DMS153 treated with DMSO at 0.1 percent for 48 hours (cell line): ENCODE measurements around the gene PPP2R1A.
"Not testable (repeated sequence)": the region's sequence is repeated elsewhere in the genome, so short reads cannot be mapped to it uniquely, and the experiment has no call there.

Experiments
- DNase-seq: peaks from one replicate; lab custom pipeline; 2025; ENCODE audit not compliant: unreplicated experiment; lab: John Stamatoyannopoulos, UW

Gene PPP2R1A

DNA sequence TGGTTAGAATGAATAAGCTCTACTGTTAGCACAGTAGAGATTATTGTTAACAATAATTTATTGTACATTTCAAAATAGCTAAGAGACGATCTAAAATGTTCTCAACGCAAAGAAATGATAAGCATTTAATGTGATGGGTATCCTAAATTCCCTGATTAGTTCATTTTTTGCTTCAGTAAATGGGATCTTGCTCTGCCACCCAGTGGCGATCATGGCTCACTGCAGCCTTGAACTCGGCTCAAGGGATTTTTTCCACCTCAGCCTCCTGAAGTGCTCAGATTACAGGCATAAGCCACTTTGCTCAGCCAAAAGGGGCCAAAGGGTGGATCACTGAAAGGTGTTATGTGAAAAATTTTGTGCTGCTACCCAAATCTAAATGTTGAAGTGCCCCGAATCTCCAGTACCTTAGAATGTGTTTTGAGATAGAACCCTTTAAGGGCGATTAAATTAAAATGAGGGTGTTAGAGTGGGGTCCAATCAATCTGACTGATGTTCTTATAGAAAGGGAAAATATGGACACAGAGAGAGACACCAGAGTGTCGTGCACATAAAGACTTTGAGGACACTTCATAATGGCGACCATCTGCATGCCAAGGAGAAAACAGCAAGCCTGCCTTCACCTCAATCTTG is 48.0 kb downstream of the PPP2R1A start:
- DNase-seq, result peak; percentile 28

DNA sequence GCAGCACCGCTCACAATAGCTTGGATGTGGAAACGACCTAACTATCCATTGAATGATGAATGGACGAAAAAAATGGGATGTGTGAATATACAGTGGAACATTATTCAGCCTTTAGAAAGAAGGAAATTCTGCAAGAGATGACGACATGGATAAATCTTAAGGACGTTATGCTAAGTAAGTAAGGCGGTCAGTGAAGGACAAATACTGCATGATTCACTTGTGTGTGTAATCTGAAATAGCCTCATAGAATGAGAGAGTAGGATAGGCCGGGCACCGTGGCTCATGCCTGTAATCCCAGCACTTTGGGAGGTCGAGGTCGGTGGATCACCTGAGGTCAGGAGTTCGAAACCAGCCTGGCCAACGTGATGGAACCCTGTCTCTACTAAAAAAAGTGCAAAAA is 54.2 kb downstream of the PPP2R1A start:
- no peak for DNase-seq

DNA sequence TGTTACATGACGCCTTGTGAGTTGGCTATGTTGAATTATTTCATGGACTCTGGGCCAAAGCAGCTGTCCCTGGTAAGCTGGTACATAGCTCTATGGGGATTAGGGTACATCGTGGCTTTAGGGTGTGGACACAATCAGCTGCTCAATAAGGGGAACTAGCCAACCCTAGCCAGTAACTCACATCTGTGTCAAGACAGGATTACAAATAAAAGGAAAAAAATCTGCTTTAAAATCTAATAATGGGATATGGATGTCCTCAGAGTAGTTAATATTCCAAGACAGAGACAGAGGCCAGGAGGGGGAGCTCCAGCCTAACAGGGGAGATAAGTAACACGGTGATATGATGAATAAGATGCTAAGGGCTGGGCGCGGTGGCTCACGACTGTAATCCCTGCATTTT is 58.4 kb downstream of the PPP2R1A start:
- no peak for DNase-seq

DNA sequence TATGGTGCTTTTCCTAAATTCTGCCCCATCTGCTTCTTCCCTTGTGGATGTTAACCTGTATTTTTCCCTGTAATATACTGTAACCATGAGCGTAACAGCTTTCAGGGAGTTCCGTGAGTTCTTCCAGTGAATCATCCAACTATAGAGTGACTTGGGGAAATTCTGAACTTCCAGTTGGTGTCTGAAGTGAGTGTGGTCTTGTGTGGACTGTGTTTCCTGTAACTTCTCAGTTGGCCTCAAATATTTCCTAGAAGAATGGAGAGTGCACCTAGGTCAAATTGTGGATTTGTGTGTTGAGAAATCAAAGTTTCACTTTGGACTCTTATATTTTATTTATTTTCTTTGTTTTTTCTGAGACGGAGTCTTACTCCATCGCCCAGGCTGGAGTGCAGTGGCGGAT is 68.6 kb downstream of the PPP2R1A start:
- DNase-seq, result no peak

DNA sequence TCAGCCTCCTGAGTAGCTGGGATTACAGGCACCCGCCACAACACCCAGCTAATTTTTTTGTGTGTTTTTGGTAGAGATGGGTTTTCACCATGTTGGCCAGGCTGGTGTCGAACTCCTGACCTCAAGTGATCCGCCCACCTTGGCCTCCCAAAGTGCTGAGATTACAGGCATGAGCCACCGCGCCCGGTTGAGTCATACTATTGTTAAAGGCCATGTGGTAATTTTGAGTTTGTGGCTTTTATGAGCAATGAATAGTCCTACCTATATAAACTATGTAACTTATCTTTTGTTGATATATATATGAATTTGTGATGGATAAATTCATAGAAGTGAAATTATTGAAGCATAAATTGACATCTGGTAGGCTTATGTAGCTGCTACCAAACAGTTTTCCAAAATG is 75.7 kb downstream of the PPP2R1A start:
- DNase-seq, result not testable (repeated sequence)

DNA sequence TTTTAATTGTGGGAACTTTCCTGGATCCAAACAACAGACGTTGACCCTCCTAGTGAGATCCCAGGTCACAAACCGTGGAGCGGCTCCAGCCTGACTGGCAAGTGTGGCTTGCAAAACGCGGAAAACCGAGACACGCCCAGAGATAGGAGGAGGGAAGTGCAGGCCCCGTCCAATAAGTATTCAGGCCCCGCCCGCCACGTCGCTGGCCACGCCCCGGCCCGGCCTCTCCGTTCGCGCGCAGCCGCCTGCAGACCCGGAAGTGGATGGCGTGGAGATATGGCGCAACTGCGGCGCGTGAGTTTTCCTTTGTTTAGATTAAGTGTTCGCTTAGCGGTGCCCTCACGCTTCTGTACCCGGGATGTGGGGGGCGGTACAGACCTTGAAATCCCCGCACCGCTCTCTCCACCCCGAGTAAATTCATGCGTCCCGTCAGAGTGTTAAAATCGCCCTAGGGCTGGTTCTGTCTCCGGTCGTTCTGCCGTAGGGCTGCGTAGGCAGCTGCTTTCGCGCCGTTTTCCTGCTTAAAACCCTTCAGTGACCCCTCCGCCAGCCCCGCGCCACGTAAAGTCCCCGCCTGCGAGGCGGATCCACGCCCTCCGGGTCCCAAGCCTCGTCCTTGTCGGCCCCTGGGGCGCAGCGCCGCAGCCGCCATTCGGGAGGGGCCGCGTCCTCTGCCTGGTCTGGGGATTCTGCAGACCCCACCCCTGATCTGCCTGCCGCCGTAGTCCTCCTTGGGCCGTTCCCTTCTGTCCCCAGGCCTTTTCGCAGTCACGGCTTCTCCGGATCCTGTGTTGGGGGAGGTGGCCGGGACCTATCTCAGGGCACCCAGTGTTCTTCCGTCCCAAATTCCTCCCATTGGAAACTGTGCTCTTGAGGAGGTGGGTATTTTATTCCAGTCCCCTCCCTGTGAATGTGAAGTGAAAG is 79.7 kb downstream of the PPP2R1A start, which contains the start of gene ZNF766:
TSS of gene ZNF766 (plus strand) at position 250 of the 924 bp plus-strand sequence. CDS start at position 277, 27 bp downstream.
- peak; percentile 91 for DNase-seq

DNA sequence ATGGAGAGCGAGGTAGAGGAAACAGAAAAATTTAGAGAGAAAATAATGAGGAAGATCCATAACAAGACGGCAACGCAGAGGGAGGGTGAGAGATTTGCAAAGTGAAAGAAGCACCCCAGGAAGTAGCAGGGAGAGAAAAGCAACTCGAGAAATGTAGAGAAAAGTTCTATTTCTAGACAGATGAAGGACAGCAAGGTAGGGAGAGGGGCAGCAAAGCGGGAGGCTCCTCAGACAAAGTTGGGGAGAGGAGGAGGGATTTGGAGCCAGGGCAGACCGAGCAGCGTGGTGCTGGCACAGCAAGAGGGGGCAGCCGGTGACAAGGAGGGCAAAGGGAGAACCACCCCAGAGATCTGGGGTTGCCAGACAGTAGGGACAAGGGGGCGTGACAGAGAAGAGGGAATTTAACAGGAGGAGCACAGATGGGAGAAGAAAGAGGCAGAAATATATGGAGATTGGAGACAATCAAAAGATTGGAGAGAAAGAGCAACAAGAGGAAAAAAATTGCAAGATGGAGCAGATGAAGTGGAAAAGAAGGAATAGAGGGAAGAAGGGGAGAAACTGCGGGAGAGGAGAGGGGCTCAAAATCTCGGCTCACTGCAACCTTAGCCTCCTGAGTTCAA is 80.5 kb downstream of the PPP2R1A start:
- DNase-seq, result no peak

DNA sequence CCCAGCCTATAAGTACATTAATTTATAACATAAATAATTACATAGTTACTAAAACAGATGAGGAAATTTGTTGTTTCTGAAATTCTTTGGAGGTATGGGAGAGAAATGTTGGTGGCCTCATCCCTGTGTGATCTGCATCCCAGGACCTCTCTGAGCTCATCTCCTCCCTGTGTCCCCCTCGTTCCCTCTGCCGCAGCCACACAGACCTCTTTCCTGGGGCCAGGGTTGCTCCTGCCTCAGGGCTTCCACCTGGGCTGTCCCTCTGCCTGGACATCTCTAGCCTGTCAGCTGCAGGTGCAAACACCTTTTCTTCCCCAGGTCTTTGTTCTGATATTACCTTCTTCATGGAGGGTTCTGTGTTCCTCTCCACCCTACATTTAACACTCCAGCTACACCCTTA is 83.4 kb downstream of the PPP2R1A start:
- no peak for DNase-seq

DNA sequence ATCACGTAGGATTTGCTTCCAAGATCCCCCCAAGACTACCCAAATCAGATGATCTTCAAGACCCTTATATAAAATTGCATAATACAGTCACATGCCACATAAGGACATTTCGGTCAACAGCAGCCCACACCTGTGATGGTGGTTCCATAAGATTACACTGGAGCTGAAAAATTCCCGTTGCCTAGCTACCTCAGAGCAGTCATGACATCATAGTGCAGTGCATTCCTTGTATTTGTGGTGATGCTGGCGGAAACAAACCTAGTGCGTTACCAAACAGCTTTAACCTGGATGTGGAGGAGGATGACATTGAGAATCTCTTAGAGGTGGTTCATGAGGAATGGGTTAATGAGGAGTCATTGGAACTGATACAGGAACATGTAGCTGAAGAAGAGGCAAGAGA is 84.3 kb downstream of the PPP2R1A start:
- no peak for DNase-seq

DNA sequence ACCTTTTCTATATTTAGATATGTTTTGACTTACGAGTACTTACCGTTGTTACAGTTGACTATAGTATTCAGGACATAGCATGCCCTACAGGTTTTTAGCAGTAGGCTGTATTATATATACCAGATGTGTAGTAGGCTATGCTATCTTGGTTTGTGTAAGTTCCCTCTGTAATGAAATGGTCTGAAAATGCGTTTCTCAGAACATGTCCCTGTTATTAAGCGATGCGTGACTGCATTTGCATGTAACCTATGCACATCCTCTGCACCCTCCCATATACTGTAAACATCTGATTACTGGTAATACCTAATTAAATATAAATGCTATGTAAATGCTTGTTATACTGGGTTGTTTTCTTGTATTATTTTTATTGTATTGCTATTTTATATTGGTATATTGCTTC is 86.1 kb downstream of the PPP2R1A start:
- no peak for DNase-seq

DNA sequence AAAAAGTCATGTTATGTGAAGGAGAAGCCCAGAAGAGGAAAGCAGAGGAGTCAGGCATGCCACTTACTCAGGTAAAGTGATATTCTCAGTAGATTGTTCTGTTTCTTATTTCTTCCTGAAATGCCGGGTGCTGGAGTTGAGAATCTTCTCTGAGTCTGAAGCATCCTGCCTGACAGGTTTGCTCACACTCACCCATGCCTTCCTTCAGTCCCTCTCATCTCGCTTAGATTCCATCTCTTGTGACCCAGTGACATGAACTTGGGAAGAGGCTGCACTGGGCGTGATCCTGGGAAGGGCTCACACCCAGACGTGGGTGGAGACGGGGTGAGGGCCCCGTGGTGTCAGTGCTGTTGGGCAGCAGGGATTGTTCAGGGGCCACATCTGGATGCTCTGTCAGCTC is 87.6 kb downstream of the PPP2R1A start:
- DNase-seq, result no peak
